Measurements from ENCODE around the gene EIF3I.

- TF ChIP-seq EZH2 (IDR thresholded peaks at IDR 0.05; ENCODE audit: borderline replicate concordance, low read length) (no peak), CTCF (IDR thresholded peaks at IDR 0.05; ENCODE audit: low read length) (no peak)
Observed at GRCh38 chr1:32224285-32224684, 2.1 kb downstream of the EIF3I start.

Data from OCI-LY1 (cell line).